Measurements from ENCODE around the gene MFAP2.
"Not testable (repeated sequence)": the region's sequence is repeated elsewhere in the genome, so short reads cannot be mapped to it uniquely, and the experiment has no call there.

The MFAP2 gene

DNA sequence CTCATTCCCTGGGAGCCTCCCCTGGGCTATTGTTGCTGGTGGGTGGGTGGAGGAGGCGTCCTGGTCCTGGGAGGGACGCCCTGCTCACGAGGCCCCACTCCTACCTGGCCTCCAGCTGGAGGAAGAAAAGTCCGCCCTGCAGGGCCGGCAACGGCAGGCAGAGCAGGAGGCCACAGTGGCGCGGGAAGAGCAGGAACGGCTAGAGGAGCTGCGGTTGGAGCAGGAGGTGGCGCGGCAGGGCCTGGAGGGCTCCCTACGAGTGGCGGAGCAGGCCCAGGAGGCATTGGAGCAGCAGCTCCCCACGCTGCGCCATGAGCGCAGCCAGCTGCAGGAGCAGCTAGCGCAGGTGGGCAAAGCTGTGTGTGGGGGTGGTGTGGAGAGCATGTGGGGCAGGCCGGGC, 33.8 kb downstream of the MFAP2 start:
- no peak for TF ChIP-seq ZNF274 (IDR thresholded peaks at IDR 0.05; ENCODE audit: low read depth, low read length)
- no peak overlapping the region for H3K4me3 ChIP-seq (ENCODE audit: low read length)

DNA sequence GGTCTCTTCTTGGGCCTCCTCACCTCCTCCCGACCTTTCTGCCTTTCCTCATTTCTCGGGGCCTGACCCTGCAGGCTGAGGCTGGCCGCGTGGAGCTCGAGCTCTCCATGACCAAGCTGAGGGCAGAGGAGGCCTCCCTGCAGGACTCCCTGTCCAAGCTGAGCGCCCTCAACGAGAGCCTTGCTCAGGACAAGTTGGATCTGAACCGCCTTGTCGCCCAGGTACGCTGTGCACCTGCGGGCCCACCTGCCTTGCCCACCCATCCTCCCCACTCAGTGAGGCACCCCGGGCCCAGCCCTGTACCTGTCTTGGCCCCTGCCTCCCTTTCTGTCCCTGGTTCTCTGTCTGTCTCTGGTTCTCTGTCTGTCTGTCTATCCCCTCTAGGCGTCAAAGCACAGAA, 34.2 kb downstream of the MFAP2 start:
- H3K4me3 ChIP-seq (ENCODE audit: low read length) = not testable (repeated sequence)

DNA sequence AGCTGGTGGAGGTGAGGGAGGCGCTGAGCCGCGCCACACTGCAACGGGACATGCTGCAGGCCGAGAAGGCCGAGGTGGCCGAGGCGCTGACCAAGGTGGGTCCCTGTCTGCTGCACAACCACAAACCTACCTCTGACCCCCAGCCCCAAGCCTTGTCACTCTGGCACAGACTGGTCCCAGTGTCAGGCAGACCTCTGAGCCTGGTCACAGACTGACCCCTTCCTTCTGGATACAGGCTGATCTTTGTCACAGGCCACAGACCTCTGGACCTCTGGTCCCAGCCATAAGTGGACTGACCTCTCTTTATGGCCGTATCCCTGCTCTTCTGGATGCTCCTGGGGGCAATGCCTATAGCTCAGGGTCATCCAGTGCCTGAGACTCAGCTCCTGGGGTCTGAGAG, 34.9 kb downstream of the MFAP2 start:
- H3K4me3 ChIP-seq (ENCODE audit: low read length) = not testable (repeated sequence)

DNA sequence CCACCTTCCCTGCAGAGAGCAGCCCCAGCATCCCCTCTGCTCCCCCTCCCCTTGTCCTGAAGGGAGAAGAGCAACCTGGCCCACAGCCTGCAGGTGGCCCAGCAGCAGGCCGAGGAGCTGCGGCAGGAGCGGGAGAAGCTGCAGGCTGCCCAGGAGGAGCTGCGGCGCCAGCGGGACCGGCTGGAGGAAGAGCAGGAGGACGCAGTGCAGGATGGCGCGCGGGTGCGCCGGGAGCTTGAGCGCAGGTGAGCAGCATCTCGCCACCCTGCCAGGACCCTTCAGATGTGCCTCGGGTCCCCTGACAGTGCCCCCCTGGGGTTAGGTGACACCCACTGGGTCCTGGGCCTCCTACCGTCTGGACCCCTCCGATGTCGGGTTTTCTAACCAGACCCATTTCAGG, 36.4 kb downstream of the MFAP2 start:
- H3K4me3 ChIP-seq (ENCODE audit: low read length) = no peak overlapping the region
- TF ChIP-seq ZNF274 (IDR thresholded peaks at IDR 0.05; ENCODE audit: low read depth, low read length) = no peak

DNA sequence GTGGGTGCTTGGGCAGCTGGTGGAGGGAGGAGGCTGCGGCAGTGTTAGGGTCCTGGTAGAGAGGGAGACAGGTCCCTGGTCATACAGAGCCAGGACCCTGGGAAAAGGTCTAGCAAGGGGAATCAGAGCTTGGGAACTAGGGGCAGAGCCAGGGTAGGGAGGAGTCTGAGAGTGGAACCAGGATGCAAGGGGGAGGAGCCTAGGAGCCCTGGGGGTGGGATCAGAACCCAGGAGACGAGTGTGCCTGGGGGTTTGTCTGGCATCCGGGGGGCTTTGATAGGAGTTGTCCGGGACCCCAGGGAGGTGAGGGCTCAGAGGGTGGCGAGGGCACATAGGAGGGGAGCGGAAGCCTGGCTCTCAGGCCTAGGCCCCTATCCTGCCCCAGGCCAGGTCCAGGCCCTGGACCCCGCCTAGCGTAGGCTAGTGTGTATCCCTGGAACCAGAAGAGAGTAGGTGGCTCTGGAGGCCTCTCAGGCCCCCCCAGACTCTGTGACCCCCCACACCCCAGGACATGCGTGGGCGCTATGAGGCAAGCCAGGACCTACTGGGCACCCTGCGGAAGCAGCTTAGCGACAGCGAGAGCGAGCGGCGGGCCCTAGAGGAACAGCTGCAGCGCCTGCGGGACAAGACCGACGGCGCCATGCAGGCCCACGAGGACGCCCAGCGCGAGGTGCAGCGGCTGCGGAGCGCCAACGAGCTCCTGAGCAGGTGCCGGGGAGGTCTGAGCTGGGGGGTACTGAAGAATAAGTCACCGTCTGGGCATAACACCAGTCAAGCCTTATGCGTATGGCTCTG, 40.8 kb downstream of the MFAP2 start:
- H3K4me3 ChIP-seq (ENCODE audit: low read length) = not testable (repeated sequence)

DNA sequence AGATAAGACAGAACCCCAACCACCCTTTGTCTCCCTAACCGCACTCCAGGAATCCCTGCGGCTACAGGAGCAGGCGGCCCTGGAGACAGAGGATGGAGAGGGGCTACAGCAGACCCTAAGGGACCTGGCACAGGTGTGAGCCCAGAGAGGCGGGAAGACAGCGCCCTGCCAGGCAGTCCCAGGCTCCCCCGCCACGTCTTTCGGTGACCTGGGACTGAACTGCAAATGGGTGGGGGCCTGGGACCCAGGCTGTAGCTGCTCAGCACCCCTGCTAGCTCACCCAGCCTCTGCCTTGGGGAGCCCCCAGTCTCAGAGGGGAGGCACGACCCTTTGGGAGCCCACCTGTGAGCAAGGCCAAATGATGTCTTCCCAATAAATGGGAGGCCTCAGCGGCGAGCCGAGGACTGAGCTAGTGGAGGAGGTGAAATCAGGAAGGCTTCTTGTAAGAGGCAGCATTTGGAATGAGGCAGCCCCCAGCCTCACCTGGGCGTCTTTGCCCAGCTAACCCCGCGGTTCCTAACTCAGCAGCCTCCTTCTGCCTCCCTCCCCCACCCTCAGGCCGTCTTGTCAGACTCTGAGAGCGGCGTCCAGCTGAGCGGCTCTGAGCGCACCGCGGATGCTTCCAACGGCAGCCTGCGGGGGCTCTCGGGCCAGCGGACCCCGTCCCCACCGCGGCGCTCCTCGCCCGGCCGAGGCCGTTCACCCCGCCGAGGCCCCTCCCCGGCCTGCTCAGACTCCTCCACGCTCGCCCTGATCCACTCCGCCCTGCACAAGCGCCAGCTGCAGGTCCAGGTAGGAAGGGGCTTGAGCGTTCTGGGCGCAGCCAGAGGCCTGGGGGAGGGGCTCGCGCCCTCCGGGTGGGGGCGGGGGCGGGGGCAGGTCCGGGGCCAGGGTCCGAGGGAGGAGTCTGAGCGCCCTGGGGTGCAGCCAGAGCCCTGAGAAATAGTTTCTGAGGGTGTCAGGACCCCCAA, 41.8 kb downstream of the MFAP2 start:
- no peak overlapping the region for H3K4me3 ChIP-seq (ENCODE audit: low read length)
- TF ChIP-seq ZNF274 (IDR thresholded peaks at IDR 0.05; ENCODE audit: low read depth, low read length) = no peak

DNA sequence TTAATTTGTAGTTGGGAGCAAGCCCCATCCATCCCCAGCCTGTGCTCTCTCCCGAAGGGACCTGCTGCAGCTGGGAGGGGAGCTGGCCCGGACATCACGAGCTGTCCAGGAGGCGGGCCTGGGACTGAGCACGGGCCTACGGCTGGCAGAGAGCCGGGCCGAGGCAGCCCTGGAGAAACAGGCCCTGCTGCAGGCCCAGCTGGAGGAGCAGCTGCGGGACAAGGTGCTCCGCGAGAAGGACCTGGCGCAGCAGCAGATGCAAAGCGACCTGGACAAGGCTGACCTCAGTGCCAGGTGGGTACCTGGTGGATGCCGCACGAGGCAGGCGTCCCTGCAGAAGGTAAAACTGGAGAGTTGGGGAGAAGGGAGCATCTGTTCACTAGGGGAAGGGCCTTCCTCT, 43.8 kb downstream of the MFAP2 start:
- not testable (repeated sequence) for H3K4me3 ChIP-seq (ENCODE audit: low read length)

DNA sequence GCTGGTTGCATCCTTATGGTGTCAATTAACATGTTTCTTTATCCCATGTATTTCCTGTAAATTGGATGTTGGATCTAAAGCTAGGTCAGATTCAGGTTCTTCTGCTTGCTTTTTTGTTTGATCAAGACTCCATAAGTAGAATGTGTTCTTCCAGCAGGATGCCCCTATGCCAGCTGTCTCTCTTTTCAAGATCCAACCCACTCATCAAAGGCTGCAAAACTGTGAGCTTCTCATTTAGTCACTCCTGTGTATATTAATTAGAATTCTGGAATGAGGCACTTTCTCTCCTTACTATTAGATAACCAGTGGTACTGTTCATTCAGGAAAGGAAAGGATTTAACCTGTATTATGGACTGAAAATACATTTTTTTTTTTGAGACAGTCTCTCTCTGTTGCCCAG, 46.5 kb downstream of the MFAP2 start:
- H3K4me3 ChIP-seq (ENCODE audit: low read length) = not testable (repeated sequence)

DNA sequence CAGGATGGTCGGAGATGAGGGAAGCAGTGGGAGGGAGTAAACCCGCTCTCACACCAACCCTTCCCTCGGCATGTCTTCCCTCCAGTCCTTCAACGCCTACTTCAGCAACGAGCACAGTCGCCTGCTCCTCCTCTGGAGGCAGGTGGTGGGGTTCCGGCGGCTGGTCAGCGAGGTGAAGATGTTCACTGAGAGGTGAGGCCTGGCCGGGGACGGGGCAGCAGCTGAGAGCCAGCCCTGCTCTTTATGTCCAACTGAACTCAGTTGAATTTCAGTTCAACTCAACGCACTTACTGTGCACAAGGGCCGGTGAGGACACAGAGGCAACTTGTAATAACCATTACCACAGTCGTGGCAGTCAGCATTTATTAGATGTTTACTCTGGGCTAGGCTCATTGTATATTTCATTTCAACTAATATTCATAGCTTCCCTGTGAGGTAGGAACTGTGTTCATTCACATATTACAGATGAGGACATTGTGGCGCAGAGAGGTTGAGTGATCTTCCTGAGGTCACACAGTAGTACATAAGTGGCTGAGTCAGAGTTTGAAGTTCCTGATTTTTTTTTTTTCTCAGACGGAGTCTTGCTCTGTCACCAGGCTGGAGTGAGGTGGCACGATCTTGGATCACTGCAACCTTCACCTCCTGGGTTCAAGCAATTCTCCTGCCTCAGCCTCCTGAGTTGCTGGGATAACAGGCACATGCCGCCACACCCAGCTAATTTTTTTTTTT, 49.0 kb downstream of the MFAP2 start:
- not testable (repeated sequence) for H3K4me3 ChIP-seq (ENCODE audit: low read length)

DNA sequence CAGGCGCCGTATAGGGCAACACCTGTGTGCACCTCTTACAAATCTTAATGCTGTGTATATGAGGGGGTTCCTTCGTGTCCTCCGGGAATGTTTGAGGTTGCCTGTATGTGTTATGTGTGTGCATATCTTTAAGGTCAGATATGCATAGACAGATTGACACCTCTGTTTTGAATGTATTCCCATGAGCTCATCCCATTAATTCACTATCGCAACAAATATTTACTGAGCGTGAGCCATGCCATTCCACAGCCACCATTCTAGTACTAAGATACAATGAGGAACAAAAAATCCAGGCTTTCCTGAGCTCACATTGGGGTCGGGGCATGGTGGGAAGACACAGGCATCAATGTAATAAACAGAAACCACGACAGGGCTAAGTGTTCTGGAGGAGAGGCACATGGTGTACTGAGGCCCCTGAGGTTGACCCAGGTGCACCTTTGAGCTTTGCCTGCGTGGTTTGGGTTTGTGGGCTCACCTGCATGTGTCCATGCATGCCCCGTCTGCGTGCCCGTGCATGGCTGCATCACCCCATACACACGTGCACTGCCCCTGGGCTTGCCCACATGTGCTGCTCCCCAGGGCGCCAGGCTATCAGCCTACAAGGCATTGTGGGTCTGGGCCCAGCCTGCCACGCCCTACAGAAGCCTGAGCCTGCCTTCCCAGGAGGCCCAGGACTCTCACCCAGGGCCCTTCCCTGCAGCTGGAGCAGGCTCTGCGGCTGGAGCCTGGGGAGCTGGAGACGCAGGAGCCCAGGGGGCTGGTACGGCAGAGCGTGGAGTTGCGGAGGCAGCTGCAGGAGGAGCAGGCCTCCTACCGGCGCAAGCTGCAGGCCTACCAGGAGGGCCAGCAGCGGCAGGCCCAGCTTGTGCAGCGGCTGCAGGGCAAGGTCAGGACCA, 51.0 kb downstream of the MFAP2 start:
- not testable (repeated sequence) for H3K4me3 ChIP-seq (ENCODE audit: low read length)

DNA sequence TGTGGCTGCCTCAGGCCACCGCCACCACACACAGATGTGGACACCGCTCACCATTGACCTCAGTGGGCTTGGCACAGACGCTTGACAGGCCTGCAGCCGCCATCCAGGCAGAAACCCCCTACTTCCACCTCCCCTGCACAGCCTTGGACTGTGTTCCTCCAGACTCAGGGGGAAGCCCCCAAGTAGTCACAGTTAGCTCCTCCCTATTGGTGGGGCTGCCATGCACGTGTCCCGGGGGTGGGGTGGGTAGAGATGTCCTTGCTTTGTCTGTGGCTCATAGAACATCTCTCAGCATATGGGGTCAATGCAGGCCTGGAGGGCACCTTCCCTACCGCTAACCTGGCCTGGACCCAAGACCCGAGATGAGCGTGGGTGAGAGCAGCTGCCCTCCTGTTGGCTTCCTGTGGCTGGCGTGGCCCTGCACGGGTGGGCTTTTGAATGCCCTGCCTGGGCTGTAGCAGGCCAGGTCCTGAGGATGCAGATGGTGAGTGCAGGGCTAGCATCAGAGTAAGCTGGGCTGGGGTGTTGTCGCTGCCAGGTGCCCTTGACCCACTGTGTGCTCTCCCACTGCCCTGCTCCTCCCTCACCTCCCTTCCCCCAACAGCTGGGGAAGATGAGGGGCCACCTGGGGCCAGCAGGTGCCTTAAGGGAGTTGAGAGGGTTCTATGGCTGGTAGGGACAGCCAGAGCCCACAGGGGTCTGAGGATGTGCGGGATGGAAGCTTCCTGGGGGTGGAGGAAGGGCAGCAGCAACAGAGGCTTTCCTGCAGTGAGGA, 52.5 kb downstream of the MFAP2 start:
- TF ChIP-seq ZNF274 (IDR thresholded peaks at IDR 0.05; ENCODE audit: low read depth, low read length) = no peak
- H3K4me3 ChIP-seq (ENCODE audit: low read length) = no peak overlapping the region

DNA sequence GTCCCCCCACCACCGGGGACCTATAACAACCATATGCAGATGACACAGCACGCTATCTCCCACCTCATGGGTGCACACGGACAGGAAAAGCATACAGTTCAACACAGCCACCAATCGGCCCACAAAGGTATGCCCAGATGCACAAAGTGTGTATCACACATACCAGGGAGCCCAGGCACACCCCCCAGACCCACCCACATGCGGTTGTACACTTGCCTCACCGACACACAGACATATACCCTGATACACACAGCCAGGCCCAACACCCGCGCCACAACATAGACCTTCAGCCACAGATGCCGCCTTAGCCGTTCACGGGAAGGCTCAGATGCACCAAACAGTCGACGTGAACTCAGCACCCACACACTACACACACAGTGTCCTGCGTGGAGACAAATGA, 53.2 kb downstream of the MFAP2 start:
- no peak overlapping the region for H3K4me3 ChIP-seq (ENCODE audit: low read length)
- no peak for TF ChIP-seq ZNF274 (IDR thresholded peaks at IDR 0.05; ENCODE audit: low read depth, low read length)

DNA sequence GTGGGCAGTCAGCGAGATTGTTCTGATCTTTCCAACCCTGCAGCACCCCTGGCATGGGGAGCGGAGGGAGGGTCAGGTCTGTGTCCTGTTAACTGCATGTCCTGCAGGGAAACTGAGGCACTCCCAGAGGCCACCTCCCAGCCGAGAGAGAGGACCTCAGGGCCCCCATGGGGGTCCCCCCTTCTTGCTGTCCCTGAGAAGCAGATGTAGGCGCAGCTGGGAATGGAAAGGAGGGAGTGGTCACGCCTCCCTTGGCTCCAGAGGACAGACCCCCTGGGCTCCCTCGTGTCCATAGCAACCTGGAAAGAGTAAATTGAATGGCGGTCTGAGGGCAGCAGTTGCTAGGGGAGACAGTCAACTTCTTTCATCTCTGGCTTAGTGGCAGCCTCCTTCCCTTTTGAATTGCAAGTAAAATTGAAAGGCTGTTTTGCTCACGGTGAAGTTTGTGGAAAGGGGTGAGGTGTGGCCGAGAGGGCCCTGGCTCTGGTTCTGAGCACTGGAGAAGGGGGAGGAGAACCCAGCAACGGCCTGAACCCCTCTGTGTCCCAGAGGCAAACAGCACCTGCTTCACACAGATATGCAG, 53.8 kb downstream of the MFAP2 start:
- no peak for TF ChIP-seq ZNF274 (IDR thresholded peaks at IDR 0.05; ENCODE audit: low read depth, low read length)
- no peak overlapping the region for H3K4me3 ChIP-seq (ENCODE audit: low read length)
